ENCODE measurements around the gene TMC8.

Gene TMC8

GRCh38 chr17:78124081-78124835, 6.3 kb upstream of the TMC8 start:
- DNase-seq, result no peak

GRCh38 chr17:78124836-78125137, 5.8 kb upstream of the TMC8 start:
- no peak for DNase-seq

- DNase-seq, result no peak
These were observed 5.2 kb upstream of the TMC8 start for GRCh38 chr17:78125138-78125913.

GRCh38 chr17:78125976-78126894, 4.3 kb upstream of the TMC8 start:
- DNase-seq, result no peak

- DNase-seq, result no peak
These were observed 3.7 kb upstream of the TMC8 start for GRCh38 chr17:78126895-78127238.

- peak; percentile 48 for DNase-seq
These were observed 3.2 kb upstream of the TMC8 start for GRCh38 chr17:78127239-78127887.

GRCh38 chr17:78127888-78128550, 2.6 kb upstream of the TMC8 start:
- DNase-seq, result no peak

GRCh38 chr17:78128551-78129350, 1.8 kb upstream of the TMC8 start, which contains the start of gene TMC6:
TMC6 (minus strand) TSS chr17:78128755; CDS start chr17:78126832, 1,923 bp downstream.
- peak; percentile 48 for DNase-seq

GRCh38 chr17:78129351-78130089, 1.1 kb upstream of the TMC8 start:
- no peak for DNase-seq

GRCh38 chr17:78130090-78130436, 508 bp upstream of the TMC8 start:
- DNase-seq, result no peak

- DNase-seq, result no peak
These were observed 857 bp downstream of the TMC8 start for GRCh38 chr17:78131172-78132083.

- DNase-seq, result no peak
These were observed 1.6 kb downstream of the TMC8 start for GRCh38 chr17:78132084-78132676.

GRCh38 chr17:78132767-78133178, 2.2 kb downstream of the TMC8 start:
- no peak for DNase-seq

GRCh38 chr17:78133179-78133951, 2.8 kb downstream of the TMC8 start:
- DNase-seq, result no peak

GRCh38 chr17:78133971-78134898, 3.7 kb downstream of the TMC8 start:
- DNase-seq, result peak; percentile 68

- peak; percentile 7 for DNase-seq
These were observed 4.4 kb downstream of the TMC8 start for GRCh38 chr17:78134899-78135385.

All from activated CD4-positive, alpha-beta T cell treated with anti-CD3 and anti-CD28 coated beads for 1 hour (primary cell).